IMR-90 (cell line): ENCODE data around the gene OTUD4. TPM values are rescaled to one million over a fixed set of nuclear protein-coding genes. Genes with fewer than 3 reads are reported as not detected.

Experiments
- ATAC-seq: fragments of 200-7000 bp; cut with Tn5 transposase; 2 replicates; pipeline ENCODE4 v1.9.1; 2020; ENCODE audit warnings: low read depth, mild to moderate bottlenecking, moderate library complexity
- BruUV-seq: library from RNA; stranded (reverse); fragments of 400-500 nt; replicated peaks from 2 replicates; lab custom pipeline; 2021; lab: Mats Ljungman, UMichigan
- CTCF ChIA-PET: fragments of 300-600 bp; formaldehyde crosslinking; extraction: SDS; loops from one replicate; lab custom pipeline; 2021; ENCODE audit warnings: antibody characterized with exemption; lab: Yijun Ruan, JAX
- POLR2A ChIA-PET: fragments of 300-600 bp; sonication (Branson Sonifier 250); formaldehyde crosslinking; loops from one replicate; lab custom pipeline; 2022; ENCODE audit warnings: antibody characterized with exemption; ENCODE audit not compliant: unreplicated experiment; lab: Charles Lee
- DNase-seq: peaks from one replicate; pipeline ENCODE4 v3.0.0; 2013
- H2AFZ ChIP-seq: replicated peaks from 2 replicates; pipeline ENCODE3; 2013; ENCODE audit warnings: low read length, mild to moderate bottlenecking; ENCODE audit not compliant: poor library complexity
- H2AK5ac ChIP-seq: 2 replicates; pipeline ENCODE4 v1.6.1; 2013; ENCODE audit warnings: low read depth, low read length, inconsistent platforms
- H2AK9ac ChIP-seq: replicated peaks from 2 replicates; pipeline ENCODE3; 2013; ENCODE audit warnings: mild to moderate bottlenecking, low read depth, low read length, moderate library complexity; ENCODE audit not compliant: poor library complexity
- H2BK120ac ChIP-seq: 2 replicates; pipeline ENCODE4 v1.6.1; 2013; ENCODE audit warnings: low read depth, low read length, inconsistent platforms
- H2BK15ac ChIP-seq: 3 replicates; pipeline ENCODE4 v1.6.1; 2013; ENCODE audit warnings: low read depth, low read length, inconsistent platforms
- H2BK20ac ChIP-seq: 2 replicates; pipeline ENCODE4 v1.6.1; 2013; ENCODE audit warnings: low read depth, mild to moderate bottlenecking, inconsistent platforms, low read length, moderate library complexity
- H2BK5ac ChIP-seq: 2 replicates; pipeline ENCODE4 v1.6.1; 2013; ENCODE audit warnings: mild to moderate bottlenecking, low read depth, low read length, inconsistent platforms; ENCODE audit not compliant: poor library complexity, severe bottlenecking
- H3K14ac ChIP-seq: replicated peaks from 2 replicates; pipeline ENCODE4 v1.6.1; 2013; ENCODE audit warnings: low read depth, low read length, inconsistent platforms
- H3K18ac ChIP-seq: 2 replicates; pipeline ENCODE4 v1.6.1; 2013; ENCODE audit warnings: low read depth, low read length, control low read depth
- H3K23ac ChIP-seq: 2 replicates; pipeline ENCODE4 v1.6.1; 2013; ENCODE audit warnings: low read depth, low read length, inconsistent platforms
- H3K27ac ChIP-seq: 2 replicates; pipeline ENCODE4 v1.5.1; 2013; ENCODE audit warnings: mild to moderate bottlenecking, control low read depth, low read length; ENCODE audit not compliant: insufficient read depth
- H3K27me3 ChIP-seq: 2 replicates; pipeline ENCODE4 v1.6.1; 2013; ENCODE audit warnings: low read length; ENCODE audit not compliant: control insufficient read depth, insufficient read depth
- H3K36me3 ChIP-seq: 2 replicates; pipeline ENCODE4 v1.6.1; 2013; ENCODE audit warnings: low read length, mixed read lengths; ENCODE audit not compliant: control insufficient read depth, insufficient read depth
- H3K4ac ChIP-seq: 2 replicates; pipeline ENCODE4 v1.6.1; 2013; ENCODE audit warnings: low read depth, low read length, inconsistent platforms
- H3K4me1 ChIP-seq: 2 replicates; pipeline ENCODE4 v1.6.1; 2013; ENCODE audit warnings: low read length, mixed read lengths; ENCODE audit not compliant: control insufficient read depth, insufficient read depth
- H3K4me2 ChIP-seq: 2 replicates; pipeline ENCODE4 v1.6.1; 2013; ENCODE audit warnings: low read depth, mild to moderate bottlenecking, control low read depth, low read length, moderate library complexity
- H3K4me3 ChIP-seq: 2 replicates; pipeline ENCODE4 v1.5.1; 2013; ENCODE audit warnings: low read depth, mild to moderate bottlenecking, control low read depth, low read length, moderate library complexity; ENCODE audit not compliant: insufficient read depth
- H3K56ac ChIP-seq: 2 replicates; pipeline ENCODE4 v1.6.1; 2013; ENCODE audit warnings: low read length, inconsistent platforms; ENCODE audit not compliant: insufficient read depth; ENCODE audit errors: extremely low read depth
- H3K79me1 ChIP-seq, 2 experiments: 2 replicates each; pipeline ENCODE4 v1.6.1; 2013; ENCODE audit warnings: low read length in 2 of 2, inconsistent platforms in 1 of 2, low read depth in 1 of 2
- H3K9ac ChIP-seq: 2 replicates; pipeline ENCODE4 v1.6.1; 2013; ENCODE audit warnings: low read depth, low read length, control low read depth
- H3K9me1 ChIP-seq: 2 replicates; pipeline ENCODE4 v1.6.1; 2013; ENCODE audit warnings: low read length, inconsistent platforms; ENCODE audit not compliant: insufficient read depth
- H3K9me3 ChIP-seq: 2 replicates; pipeline ENCODE4 v1.6.1; 2013; ENCODE audit warnings: low read length; ENCODE audit not compliant: control insufficient read depth, insufficient read depth
- H4K20me1 ChIP-seq: 2 replicates; pipeline ENCODE4 v1.6.1; 2013; ENCODE audit warnings: low read length, inconsistent platforms; ENCODE audit not compliant: insufficient read depth
- H4K5ac ChIP-seq: 2 replicates; pipeline ENCODE4 v1.6.1; 2013; ENCODE audit warnings: mild to moderate bottlenecking, low read depth, low read length, control low read depth
- H4K8ac ChIP-seq, 2 experiments: 2 replicates each; pipeline ENCODE4 v1.6.1; 2013; ENCODE audit warnings: low read depth in 2 of 2, low read length in 2 of 2, control low read depth in 1 of 2, inconsistent platforms in 1 of 2
- H4K91ac ChIP-seq: 2 replicates; pipeline ENCODE4 v1.6.1; 2013; ENCODE audit warnings: low read depth, low read length, inconsistent platforms; ENCODE audit not compliant: insufficient read depth
- CEBPB ChIP-seq: IDR thresholded peaks from 2 replicates; pipeline ENCODE4 v1.6.1; 2012; ENCODE audit warnings: low read depth, low read length, improper control_type of control experiment
- CHD1 ChIP-seq: IDR thresholded peaks from 2 replicates; pipeline ENCODE4 v1.6.1; 2012; ENCODE audit warnings: low read depth, low read length, improper control_type of control experiment
- ELK1 ChIP-seq: fragments of 150-350 bp; IDR thresholded peaks from 2 replicates; pipeline ENCODE4 v1.6.1; 2016; ENCODE audit warnings: low read depth, mild to moderate bottlenecking, low read length, moderate library complexity, borderline replicate concordance
- RAD21 ChIP-seq: IDR thresholded peaks from 2 replicates; pipeline ENCODE4 v1.6.1; 2012; ENCODE audit warnings: low read length, improper control_type of control experiment
- USF2 ChIP-seq: fragments of 150-350 bp; IDR thresholded peaks from 2 replicates; pipeline ENCODE4 v1.6.1; 2017; ENCODE audit warnings: mild to moderate bottlenecking, antibody characterized with exemption, low read length, low read depth
- WGBS, 2 experiments: methylation state at CpG; one replicate each; pipeline versions ENCODE4 v1.1.5 to v1.1.7; 2013; ENCODE audit warnings: missing lambda C conversion rate in 2 of 2; ENCODE audit not compliant: insufficient read length in 1 of 2; ENCODE audit errors: extremely low coverage in 2 of 2; 5-methylcytosine and 5-hydroxymethylcytosine counted together
- dilution Hi-C: fragments of 300-500 bp; cut with HindIII; formaldehyde crosslinking; loops from one replicate; pipeline ENCODE4 v1.14.3; 2018; ENCODE audit warnings: low sequenced_read_pairs; ENCODE audit not compliant: unreplicated experiment
- in situ Hi-C: fragments of 300-500 bp; cut with MboI; formaldehyde crosslinking; loops from 3 replicates; pipeline ENCODE4 v1.14.3; 2019; ENCODE audit warnings: low sequenced_read_pairs, inconsistent platforms, mixed read lengths
- intact Hi-C: fragments of 100-400 bp; cut with micrococcal nuclease; formaldehyde crosslinking; loops from 2 replicates; pipeline ENCODE4 v1.10.0; 2022
- polyA plus RNA-seq, 3 experiments: library from polyadenylated mRNA; depleted of rRNA; stranded (reverse); fragments of >200 nt; gene quantifications; 2 replicates each; pipeline ENCODE4 v1.2.3, GENCODE V29; 2012; ENCODE audit warnings: low replicate concordance in 1 of 3
- total RNA-seq: library from RNA; depleted of rRNA; stranded (reverse); fragments of >200 nt; gene quantifications from 2 replicates; pipeline ENCODE4 v1.2.3, GENCODE V29; 2012
- TF ChIP-seq, protein P1 (sequence below): conservative IDR thresholded peaks from 2 replicates; pipeline ENCODE4 v1.5.1; 2012; ENCODE audit warnings: mild to moderate bottlenecking, low read depth, low read length, improper control_type of control experiment

Gene OTUD4
- total and polyA plus RNA-seq, 2 of the 4 experiments (the other 2 are of a cell fraction): 11.0 to 12.4 TPM

DNA sequence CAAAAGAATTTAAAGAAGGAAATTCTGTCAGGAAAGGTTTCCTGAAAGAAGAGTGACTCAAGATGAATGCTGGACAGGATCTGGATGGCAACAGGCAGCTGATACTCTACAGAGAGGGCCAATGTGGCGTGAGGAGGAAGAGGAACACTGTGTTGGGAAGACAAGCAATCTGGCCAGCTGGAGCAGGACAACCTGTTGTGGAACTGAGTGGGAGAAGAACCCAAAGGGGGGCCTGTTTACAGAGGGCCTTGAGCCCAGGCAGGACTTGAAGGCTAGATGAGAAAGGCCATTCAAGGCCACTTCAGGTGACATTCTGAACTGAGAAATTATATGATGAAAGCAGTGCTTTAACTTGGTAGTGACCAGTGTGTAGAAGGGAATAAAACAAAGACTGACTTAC lies 8.5 kb downstream of the OTUD4 start:
- no peak overlapping the region for H4K5ac ChIP-seq
- POLR2A ChIA-PET: no interaction called here
- H4K8ac ChIP-seq: no peak overlapping the region
- intact Hi-C loops (loop anchor here (10.0 kb wide), 1 partner anchor 633 kb away; no protein-coding TSS in a partner anchor), in situ Hi-C loops (no loop called here), dilution Hi-C loops (no loop called here)
- no peaks in the 10 kb centered on the region for H3K9me3 ChIP-seq
- peaks cover 3% of the 10 kb centered on the region for H4K20me1 ChIP-seq
- no peak overlapping the region for H3K14ac ChIP-seq
- no peak overlapping the region for H4K91ac ChIP-seq
- no peak overlapping the region for H2AFZ ChIP-seq
- no peak overlapping the region for H3K23ac ChIP-seq
- H2BK5ac ChIP-seq: no peak overlapping the region
- DNase-seq: no peak
- no peak overlapping the region for H3K4me2 ChIP-seq
- peaks cover 8% of the 10 kb centered on the region; the same call in 1 of the 2 replicates for H3K9me1 ChIP-seq
- BruUV-seq: no TSS peak
- no peak overlapping the region for H3K4ac ChIP-seq
- no peak overlapping the region for H2BK15ac ChIP-seq
- H3K4me3 ChIP-seq: no peak overlapping the region
- CTCF ChIA-PET: interaction anchor here (0.6 kb wide), 1 partner anchor 37 kb away, joined by 3 read pairs; no protein-coding TSS in a partner anchor
- H2AK9ac ChIP-seq: no peak overlapping the region
- H3K36me3 ChIP-seq: peaks cover 11% of the 10 kb centered on the region
- peaks cover 6% of the 10 kb centered on the region for H3K4me1 ChIP-seq
- no peak overlapping the region for H2AK5ac ChIP-seq
- no peak overlapping the region for H3K27ac ChIP-seq
- 100% methylated on average over 1 of the region's 1 CpG; no CpG with 5 or more reads in 1 of the 2 experiments for WGBS, 2 experiments
- H3K18ac ChIP-seq: no peak overlapping the region
- H2BK20ac ChIP-seq: no peak overlapping the region
- H2BK120ac ChIP-seq: no peak overlapping the region
- H3K56ac ChIP-seq: no peak overlapping the region
- ATAC-seq: no peak
- H3K9ac ChIP-seq: no peak overlapping the region
- H3K79me1 ChIP-seq: peaks cover 14 to 36% of the 10 kb centered on the region in 2 experiments
- TF ChIP-seq CHD1: no peak
- no peak for TF ChIP-seq RAD21
- TF ChIP-seq CEBPB: no peak
- no peak for TF ChIP-seq USF2
- no peak for TF ChIP-seq ELK1
- TF ChIP-seq, protein P1, sequence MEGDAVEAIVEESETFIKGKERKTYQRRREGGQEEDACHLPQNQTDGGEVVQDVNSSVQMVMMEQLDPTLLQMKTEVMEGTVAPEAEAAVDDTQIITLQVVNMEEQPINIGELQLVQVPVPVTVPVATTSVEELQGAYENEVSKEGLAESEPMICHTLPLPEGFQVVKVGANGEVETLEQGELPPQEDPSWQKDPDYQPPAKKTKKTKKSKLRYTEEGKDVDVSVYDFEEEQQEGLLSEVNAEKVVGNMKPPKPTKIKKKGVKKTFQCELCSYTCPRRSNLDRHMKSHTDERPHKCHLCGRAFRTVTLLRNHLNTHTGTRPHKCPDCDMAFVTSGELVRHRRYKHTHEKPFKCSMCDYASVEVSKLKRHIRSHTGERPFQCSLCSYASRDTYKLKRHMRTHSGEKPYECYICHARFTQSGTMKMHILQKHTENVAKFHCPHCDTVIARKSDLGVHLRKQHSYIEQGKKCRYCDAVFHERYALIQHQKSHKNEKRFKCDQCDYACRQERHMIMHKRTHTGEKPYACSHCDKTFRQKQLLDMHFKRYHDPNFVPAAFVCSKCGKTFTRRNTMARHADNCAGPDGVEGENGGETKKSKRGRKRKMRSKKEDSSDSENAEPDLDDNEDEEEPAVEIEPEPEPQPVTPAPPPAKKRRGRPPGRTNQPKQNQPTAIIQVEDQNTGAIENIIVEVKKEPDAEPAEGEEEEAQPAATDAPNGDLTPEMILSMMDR: no peak
- no peaks in the 10 kb centered on the region for H3K27me3 ChIP-seq
